ENCODE results near the gene CYP2C18.

- TF ChIP-seq, protein P1, sequence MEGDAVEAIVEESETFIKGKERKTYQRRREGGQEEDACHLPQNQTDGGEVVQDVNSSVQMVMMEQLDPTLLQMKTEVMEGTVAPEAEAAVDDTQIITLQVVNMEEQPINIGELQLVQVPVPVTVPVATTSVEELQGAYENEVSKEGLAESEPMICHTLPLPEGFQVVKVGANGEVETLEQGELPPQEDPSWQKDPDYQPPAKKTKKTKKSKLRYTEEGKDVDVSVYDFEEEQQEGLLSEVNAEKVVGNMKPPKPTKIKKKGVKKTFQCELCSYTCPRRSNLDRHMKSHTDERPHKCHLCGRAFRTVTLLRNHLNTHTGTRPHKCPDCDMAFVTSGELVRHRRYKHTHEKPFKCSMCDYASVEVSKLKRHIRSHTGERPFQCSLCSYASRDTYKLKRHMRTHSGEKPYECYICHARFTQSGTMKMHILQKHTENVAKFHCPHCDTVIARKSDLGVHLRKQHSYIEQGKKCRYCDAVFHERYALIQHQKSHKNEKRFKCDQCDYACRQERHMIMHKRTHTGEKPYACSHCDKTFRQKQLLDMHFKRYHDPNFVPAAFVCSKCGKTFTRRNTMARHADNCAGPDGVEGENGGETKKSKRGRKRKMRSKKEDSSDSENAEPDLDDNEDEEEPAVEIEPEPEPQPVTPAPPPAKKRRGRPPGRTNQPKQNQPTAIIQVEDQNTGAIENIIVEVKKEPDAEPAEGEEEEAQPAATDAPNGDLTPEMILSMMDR (IDR thresholded peaks at IDR 0.05): no peak
- TF ChIP-seq POLR2A (IDR thresholded peaks at IDR 0.05; ENCODE audit: low read length) (no peak), KDM1A (IDR thresholded peaks at IDR 0.05; ENCODE audit: low read depth) (no peak), MAZ (IDR thresholded peaks at IDR 0.05; ENCODE audit: borderline replicate concordance, low read depth, low read length) (no peak), EP300 (IDR thresholded peaks at IDR 0.05) (no peak)
Observed at GRCh38 chr10:94735197-94735596, 51.7 kb downstream of the CYP2C18 start.

Data from A549 (cell line).